ENCODE measurements around the gene EFNA1. TPM values are rescaled to one million over a fixed set of nuclear protein-coding genes. Genes with fewer than 3 reads are reported as not detected.
"Not testable (repeated sequence)": the region's sequence is repeated elsewhere in the genome, so short reads cannot be mapped to it uniquely, and the experiment has no call there.

Gene EFNA1
- total and polyA plus RNA-seq, 2 of the 4 experiments (the other 2 are of a cell fraction) = 0.90 to 1.6 TPM

GRCh38 chr1:155164625-155165024 lies 36.9 kb downstream of the EFNA1 start:
- POLR2A ChIA-PET (ENCODE audit: unreplicated experiment); intact Hi-C loops (cut with micrococcal nuclease): not testable (repeated sequence)

More at GRCh38 chr1:155164625-155165024, 36.9 kb downstream of the EFNA1 start:
- H2AK5ac ChIP-seq (ENCODE audit: low read depth, low read length); H4K91ac ChIP-seq (ENCODE audit: insufficient read depth, low read depth, low read length); BruUV-seq (replicated peaks); H3K9me1 ChIP-seq (ENCODE audit: insufficient read depth, low read length); H2BK20ac ChIP-seq (ENCODE audit: low read depth, low read length); H3K27ac ChIP-seq (ENCODE audit: insufficient read depth, low read length); H2BK120ac ChIP-seq (ENCODE audit: low read depth, low read length); H2BK5ac ChIP-seq (ENCODE audit: low read depth, low read length, poor library complexity, severe bottlenecking); H3K4me2 ChIP-seq (ENCODE audit: low read depth, low read length); H4K8ac ChIP-seq (ENCODE audit: low read depth in 2 of 2, low read length in 2 of 2); DNase-seq; H3K79me1 ChIP-seq (ENCODE audit: low read depth in 1 of 2, low read length in 2 of 2); H2AK9ac ChIP-seq (replicated peaks; ENCODE audit: low read depth, low read length, poor library complexity); H3K18ac ChIP-seq (ENCODE audit: low read depth, low read length); H3K14ac ChIP-seq (replicated peaks; ENCODE audit: low read depth, low read length); ATAC-seq (ENCODE audit: low read depth); H3K56ac ChIP-seq (ENCODE audit: extremely low read depth, insufficient read depth, low read length); H2BK15ac ChIP-seq (ENCODE audit: low read depth, low read length); H2AFZ ChIP-seq (replicated peaks; ENCODE audit: low read length, poor library complexity); H3K23ac ChIP-seq (ENCODE audit: low read depth, low read length); H3K9ac ChIP-seq (ENCODE audit: low read depth, low read length); dilution Hi-C loops (cut with HindIII; ENCODE audit: low sequenced_read_pairs, unreplicated experiment); H3K4ac ChIP-seq (ENCODE audit: low read depth, low read length); H3K4me3 ChIP-seq (ENCODE audit: insufficient read depth, low read depth, low read length); H3K4me1 ChIP-seq (ENCODE audit: control insufficient read depth, insufficient read depth, low read length); H3K9me3 ChIP-seq (ENCODE audit: control insufficient read depth, insufficient read depth, low read length); H4K5ac ChIP-seq (ENCODE audit: low read depth, low read length); CTCF ChIA-PET; H4K20me1 ChIP-seq (ENCODE audit: insufficient read depth, low read length): not testable (repeated sequence)
- in situ Hi-C loops (cut with MboI; ENCODE audit: low sequenced_read_pairs) = loop anchor here (5.0 kb wide), 1 partner anchor 72 kb away; no protein-coding TSS in a partner anchor
- WGBS, 2 experiments (ENCODE audit: extremely low coverage in 2 of 2, insufficient read length in 1 of 2) = 90% methylated on average over 4 of the region's 11 CpGs; no CpG with 5 or more reads in 1 of the 2 experiments
- peaks cover 11% of the 10 kb centered on the region for H3K36me3 ChIP-seq (ENCODE audit: control insufficient read depth, insufficient read depth, low read length)
- H3K27me3 ChIP-seq (ENCODE audit: control insufficient read depth, insufficient read depth, low read length) = peaks cover 10% of the 10 kb centered on the region
